ENCODE data around the gene ZRSR2.

DNA sequence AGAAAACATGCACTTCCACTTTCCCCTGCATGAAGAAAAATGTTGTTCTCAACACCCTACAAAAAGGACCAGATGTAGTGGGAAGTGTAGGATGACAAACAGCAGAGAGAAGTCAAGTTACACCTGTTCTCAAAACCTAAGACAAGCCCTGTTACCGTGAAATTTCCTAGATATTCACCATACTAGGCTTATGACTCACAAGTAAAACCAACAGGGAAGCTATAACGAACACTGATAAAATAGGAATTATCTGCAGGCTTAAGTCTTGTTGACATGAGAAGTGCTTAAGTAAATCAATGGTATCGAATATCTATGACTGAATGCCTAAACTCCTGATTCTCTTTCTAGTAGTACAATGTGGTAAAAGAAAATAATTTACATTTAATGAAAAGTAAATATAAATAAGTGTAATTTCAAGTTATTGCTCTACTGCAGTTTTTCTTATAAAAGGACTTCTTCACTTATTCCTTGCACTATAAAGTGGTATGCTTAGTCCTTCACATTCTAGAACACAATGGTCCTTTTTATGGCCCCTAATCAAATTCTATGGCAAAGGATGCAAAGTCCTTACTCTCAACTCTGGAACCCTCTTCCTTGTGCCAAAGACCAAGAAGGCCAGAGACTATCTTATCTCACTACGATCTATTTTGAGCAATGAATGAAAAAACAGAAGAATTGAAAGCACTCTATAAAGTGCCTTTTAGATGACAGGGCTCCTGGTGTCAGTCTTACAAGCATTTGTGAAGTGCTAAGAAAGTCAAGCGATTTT is 44.7 kb downstream of the ZRSR2 start:
- no peak for TF ChIP-seq POLR2A (IDR thresholded peaks at IDR 0.05; ENCODE audit: borderline replicate concordance, extremely low read depth, insufficient read depth, insufficient read length)
- TF ChIP-seq, protein P1, sequence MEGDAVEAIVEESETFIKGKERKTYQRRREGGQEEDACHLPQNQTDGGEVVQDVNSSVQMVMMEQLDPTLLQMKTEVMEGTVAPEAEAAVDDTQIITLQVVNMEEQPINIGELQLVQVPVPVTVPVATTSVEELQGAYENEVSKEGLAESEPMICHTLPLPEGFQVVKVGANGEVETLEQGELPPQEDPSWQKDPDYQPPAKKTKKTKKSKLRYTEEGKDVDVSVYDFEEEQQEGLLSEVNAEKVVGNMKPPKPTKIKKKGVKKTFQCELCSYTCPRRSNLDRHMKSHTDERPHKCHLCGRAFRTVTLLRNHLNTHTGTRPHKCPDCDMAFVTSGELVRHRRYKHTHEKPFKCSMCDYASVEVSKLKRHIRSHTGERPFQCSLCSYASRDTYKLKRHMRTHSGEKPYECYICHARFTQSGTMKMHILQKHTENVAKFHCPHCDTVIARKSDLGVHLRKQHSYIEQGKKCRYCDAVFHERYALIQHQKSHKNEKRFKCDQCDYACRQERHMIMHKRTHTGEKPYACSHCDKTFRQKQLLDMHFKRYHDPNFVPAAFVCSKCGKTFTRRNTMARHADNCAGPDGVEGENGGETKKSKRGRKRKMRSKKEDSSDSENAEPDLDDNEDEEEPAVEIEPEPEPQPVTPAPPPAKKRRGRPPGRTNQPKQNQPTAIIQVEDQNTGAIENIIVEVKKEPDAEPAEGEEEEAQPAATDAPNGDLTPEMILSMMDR (IDR thresholded peaks at IDR 0.05 in 2 of 3, conservative IDR thresholded peaks at IDR 0.05 in 1 of 3; ENCODE audit: borderline replicate concordance in 1 of 3, insufficient read depth in 1 of 3, low read depth in 2 of 3, low read length in 2 of 3): no peak
- TF ChIP-seq CEBPB (IDR thresholded peaks at IDR 0.05; ENCODE audit: low read depth): no peak
- TF ChIP-seq, protein P2, sequence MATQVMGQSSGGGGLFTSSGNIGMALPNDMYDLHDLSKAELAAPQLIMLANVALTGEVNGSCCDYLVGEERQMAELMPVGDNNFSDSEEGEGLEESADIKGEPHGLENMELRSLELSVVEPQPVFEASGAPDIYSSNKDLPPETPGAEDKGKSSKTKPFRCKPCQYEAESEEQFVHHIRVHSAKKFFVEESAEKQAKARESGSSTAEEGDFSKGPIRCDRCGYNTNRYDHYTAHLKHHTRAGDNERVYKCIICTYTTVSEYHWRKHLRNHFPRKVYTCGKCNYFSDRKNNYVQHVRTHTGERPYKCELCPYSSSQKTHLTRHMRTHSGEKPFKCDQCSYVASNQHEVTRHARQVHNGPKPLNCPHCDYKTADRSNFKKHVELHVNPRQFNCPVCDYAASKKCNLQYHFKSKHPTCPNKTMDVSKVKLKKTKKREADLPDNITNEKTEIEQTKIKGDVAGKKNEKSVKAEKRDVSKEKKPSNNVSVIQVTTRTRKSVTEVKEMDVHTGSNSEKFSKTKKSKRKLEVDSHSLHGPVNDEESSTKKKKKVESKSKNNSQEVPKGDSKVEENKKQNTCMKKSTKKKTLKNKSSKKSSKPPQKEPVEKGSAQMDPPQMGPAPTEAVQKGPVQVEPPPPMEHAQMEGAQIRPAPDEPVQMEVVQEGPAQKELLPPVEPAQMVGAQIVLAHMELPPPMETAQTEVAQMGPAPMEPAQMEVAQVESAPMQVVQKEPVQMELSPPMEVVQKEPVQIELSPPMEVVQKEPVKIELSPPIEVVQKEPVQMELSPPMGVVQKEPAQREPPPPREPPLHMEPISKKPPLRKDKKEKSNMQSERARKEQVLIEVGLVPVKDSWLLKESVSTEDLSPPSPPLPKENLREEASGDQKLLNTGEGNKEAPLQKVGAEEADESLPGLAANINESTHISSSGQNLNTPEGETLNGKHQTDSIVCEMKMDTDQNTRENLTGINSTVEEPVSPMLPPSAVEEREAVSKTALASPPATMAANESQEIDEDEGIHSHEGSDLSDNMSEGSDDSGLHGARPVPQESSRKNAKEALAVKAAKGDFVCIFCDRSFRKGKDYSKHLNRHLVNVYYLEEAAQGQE (IDR thresholded peaks at IDR 0.05; ENCODE audit: low read depth): no peak
- TF ChIP-seq POLR2AphosphoS5 (IDR thresholded peaks at IDR 0.05; ENCODE audit: low read depth, low read length): no peak
- no peak for TF ChIP-seq YY1 (IDR thresholded peaks at IDR 0.05; ENCODE audit: extremely low read depth, insufficient replicate concordance, low read depth, low read length)
- TF ChIP-seq EZH2 (IDR thresholded peaks at IDR 0.05): no peak
- TF ChIP-seq EZH2phosphoT487 (IDR thresholded peaks at IDR 0.05; ENCODE audit: borderline replicate concordance): no peak
- TF ChIP-seq FOSL1 (IDR thresholded peaks at IDR 0.05; ENCODE audit: low read depth): no peak
- TF ChIP-seq, protein P3, sequence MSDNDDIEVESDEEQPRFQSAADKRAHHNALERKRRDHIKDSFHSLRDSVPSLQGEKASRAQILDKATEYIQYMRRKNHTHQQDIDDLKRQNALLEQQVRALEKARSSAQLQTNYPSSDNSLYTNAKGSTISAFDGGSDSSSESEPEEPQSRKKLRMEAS (IDR thresholded peaks at IDR 0.05): no peak
- TF ChIP-seq SRF (IDR thresholded peaks at IDR 0.05; ENCODE audit: low read depth): no peak
- TF ChIP-seq RAD21 (IDR thresholded peaks at IDR 0.05; ENCODE audit: low read depth): no peak

All from HCT116 (cell line).